Left lung (tissue), 10 donors: ENCODE measurements around the gene TMEM167B. TPM values are rescaled to one million over a fixed set of nuclear protein-coding genes. Genes with fewer than 3 reads are reported as not detected.

ENCODE experiments used
- ATAC-seq: fragments of 200-7000 bp; cut with Tn5 transposase; one replicate; pipeline ENCODE4 v1.9.1; 2020; ENCODE audit warnings: moderate library complexity
- DNase-seq, 4 donors: peaks; one replicate each; pipeline ENCODE4 v3.0.0-alpha.2; 2013 to 2020
- H3K27ac ChIP-seq, 2 donors: fragments of 200-600 bp; sonication (generic) in 1 of 2; one replicate each; pipeline versions ENCODE4 v1.5.0 to v1.8.0; 2020 to 2021
- H3K27me3 ChIP-seq, 2 donors: fragments of 200-600 bp; sonication (generic) in 1 of 2; one replicate each; pipeline versions ENCODE4 v1.5.0 to v1.8.0; 2020 to 2021
- H3K36me3 ChIP-seq, 2 donors: fragments of 200-600 bp; sonication (generic) in 1 of 2; one replicate each; pipeline versions ENCODE4 v1.5.0 to v1.8.0; 2020 to 2021
- H3K4me1 ChIP-seq, 2 donors: fragments of 200-600 bp; one replicate each; pipeline ENCODE4 v1.8.0; 2021
- H3K4me3 ChIP-seq, 2 donors: fragments of 200-600 bp; sonication (generic) in 1 of 2; one replicate each; pipeline versions ENCODE4 v1.5.0 to v1.8.0; 2020 to 2021; ENCODE audit warnings: mild to moderate bottlenecking in 1 of 2
- H3K9me3 ChIP-seq, 2 donors: fragments of 200-600 bp; sonication (generic) in 1 of 2; one replicate each; pipeline versions ENCODE4 v1.5.0 to v1.8.0; 2020 to 2021
- intact Hi-C, 2 donors: fragments of 100-400 bp; cut with DNase I; formaldehyde crosslinking; loops; one replicate each; pipeline versions ENCODE4 v1.11.2 to v1.14.2; 2022
- polyA plus RNA-seq, 6 donors: library from polyadenylated mRNA; unstranded; fragments of 120-200 nt; gene quantifications; one replicate each; pipeline ENCODE4 v1.2.1, GENCODE V29; 2013; ENCODE audit not compliant: insufficient read length in 6 of 6
- total RNA-seq, 2 donors: library from RNA; stranded (reverse); fragmentation: NEBNext Ultra II Directional; extraction: Animal tissue kit (Norgen Biotek cat#: 25700); gene quantifications; one replicate each; pipeline ENCODE4 v1.2.1, GENCODE V29; 2021
- TF ChIP-seq, protein P1 (sequence below), 2 donors: fragments of 200-600 bp; sonication (generic) in 1 of 2; IDR thresholded peaks; one replicate each; pipeline versions ENCODE4 v1.5.0 to v1.8.0; 2021; ENCODE audit warnings: antibody characterized with exemption in 2 of 2
- donor health status: DM: no; HTN: yes; CAD: no.
- donor health status: DM: no; HTN: no; CAD: no.

Gene TMEM167B
- total and polyA plus RNA-seq, 8 donors, result 33.5 to 47.2 (median 42.0) TPM

DNA sequence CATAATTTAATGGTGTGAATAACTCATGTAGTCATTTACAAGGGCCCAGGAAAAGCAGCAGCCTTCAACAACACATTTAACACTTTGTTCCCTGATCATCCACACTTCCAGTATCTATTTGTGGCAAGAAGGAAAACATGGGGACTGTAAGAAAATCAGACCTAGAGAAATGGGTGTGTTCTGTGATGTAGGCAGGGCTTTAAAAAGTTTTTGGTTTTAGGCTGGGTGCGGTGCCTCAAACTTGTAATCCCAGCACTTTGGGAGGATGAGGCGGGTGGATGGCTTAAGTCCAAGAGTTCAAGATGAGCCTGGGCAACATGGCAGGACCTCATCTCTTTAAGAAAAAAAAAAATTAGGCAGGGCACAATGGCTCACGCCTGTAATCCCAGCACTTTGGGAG lies 34.5 kb upstream of the TMEM167B start:
- ATAC-seq, result no peak
- no peak for DNase-seq
- no peak overlapping the region for H3K27ac ChIP-seq
- H3K4me3 ChIP-seq, result no peak overlapping the region
- H3K36me3 ChIP-seq, result no peaks in the 10 kb centered on the region
- H3K4me1 ChIP-seq, result no peaks in the 10 kb centered on the region
- TF ChIP-seq, protein P1, sequence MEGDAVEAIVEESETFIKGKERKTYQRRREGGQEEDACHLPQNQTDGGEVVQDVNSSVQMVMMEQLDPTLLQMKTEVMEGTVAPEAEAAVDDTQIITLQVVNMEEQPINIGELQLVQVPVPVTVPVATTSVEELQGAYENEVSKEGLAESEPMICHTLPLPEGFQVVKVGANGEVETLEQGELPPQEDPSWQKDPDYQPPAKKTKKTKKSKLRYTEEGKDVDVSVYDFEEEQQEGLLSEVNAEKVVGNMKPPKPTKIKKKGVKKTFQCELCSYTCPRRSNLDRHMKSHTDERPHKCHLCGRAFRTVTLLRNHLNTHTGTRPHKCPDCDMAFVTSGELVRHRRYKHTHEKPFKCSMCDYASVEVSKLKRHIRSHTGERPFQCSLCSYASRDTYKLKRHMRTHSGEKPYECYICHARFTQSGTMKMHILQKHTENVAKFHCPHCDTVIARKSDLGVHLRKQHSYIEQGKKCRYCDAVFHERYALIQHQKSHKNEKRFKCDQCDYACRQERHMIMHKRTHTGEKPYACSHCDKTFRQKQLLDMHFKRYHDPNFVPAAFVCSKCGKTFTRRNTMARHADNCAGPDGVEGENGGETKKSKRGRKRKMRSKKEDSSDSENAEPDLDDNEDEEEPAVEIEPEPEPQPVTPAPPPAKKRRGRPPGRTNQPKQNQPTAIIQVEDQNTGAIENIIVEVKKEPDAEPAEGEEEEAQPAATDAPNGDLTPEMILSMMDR (IDR thresholded peaks at IDR 0.05), result no peak
- H3K9me3 ChIP-seq, result no peaks in the 10 kb centered on the region
- H3K27me3 ChIP-seq, result no peaks in the 10 kb centered on the region
- intact Hi-C loops, result no loop called here

DNA sequence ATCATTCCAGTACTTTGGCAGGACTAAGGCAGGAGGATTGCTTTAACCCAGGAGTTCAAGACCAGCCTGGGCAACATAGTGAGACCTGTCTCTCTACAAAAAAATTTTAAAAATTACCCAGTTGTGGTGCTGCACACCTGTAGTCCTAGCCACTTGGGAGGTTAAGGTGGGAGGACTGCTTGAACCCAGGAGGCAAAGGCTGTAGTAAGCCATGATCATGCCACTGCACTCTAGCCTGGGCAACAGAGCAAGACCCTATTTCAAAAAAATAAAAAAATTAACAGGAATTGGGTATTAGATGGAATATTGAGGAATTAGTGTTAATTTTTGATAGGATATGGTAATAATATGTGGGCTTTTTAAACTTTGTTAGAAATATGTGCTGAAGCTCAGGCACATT lies 31.5 kb upstream of the TMEM167B start:
- no peak for ATAC-seq
- TF ChIP-seq, protein P1 (IDR thresholded peaks at IDR 0.05), result no peak
- DNase-seq, result no peak

DNA sequence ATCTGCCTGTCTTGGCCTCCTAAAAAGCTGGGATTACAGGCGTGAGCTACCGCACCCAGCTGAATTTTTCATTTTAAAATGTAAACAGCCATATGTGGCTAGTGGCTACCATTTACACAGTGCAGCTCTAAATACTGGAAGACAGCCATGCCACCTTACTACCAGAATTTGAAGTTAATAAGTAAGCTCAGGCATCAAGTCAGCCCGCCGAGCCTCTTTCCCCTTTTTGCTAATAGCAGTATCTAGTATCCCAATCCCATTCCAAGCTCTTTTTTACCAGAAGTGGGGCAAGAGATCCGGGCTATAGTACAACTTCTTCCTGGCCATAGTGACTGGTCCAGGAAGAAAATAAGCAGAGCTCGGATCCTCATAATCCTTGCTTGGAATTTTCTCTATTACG lies 29.9 kb upstream of the TMEM167B start:
- H3K36me3 ChIP-seq, result peaks cover 0 to 36% of the 10 kb centered on the region in 2 donors
- TF ChIP-seq, protein P1 (IDR thresholded peaks at IDR 0.05), result no peak
- no peaks in the 10 kb centered on the region for H3K4me1 ChIP-seq
- H3K27ac ChIP-seq, result no peak overlapping the region
- H3K27me3 ChIP-seq, result no peaks in the 10 kb centered on the region
- H3K4me3 ChIP-seq, result no peak overlapping the region
- DNase-seq (no peak), ATAC-seq (peak; percentile 29)
- intact Hi-C loops, result no loop called here
- H3K9me3 ChIP-seq, result no peaks in the 10 kb centered on the region

More for the DNA sequence above, 31.5 kb upstream of the TMEM167B start:
- Histone ChIP-seq H3K4me1 (no peaks in the 10 kb centered on the region), H3K27me3 (no peaks in the 10 kb centered on the region), H3K27ac (no peak overlapping the region), H3K4me3 (no peak overlapping the region), H3K36me3 (peaks cover 0 to 19% of the 10 kb centered on the region in 2 donors), H3K9me3 (no peaks in the 10 kb centered on the region)
- intact Hi-C loops, result no loop called here

DNA sequence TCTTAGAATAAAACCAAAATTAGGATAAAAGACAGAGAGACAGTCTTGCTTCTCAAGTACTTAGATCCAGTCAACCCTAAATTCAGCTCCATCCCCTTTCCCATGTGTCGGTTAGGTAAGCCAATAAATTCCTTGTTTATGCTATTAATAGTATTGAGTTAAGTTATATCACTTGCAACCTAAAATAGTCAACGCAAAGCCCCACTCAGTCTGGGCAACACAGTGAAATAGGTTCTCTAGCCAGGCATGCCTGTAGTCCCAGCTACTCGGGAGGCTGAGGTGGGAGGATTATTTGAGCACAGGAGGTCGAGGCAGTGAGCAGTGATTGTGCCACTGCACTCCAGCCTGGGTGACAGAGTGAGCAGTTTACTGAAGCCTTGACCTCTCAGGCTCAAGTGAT lies 29.4 kb upstream of the TMEM167B start:
- intact Hi-C loops, result no loop called here
- ATAC-seq (no peak), DNase-seq (no peak)
- H3K27ac ChIP-seq, result no peak overlapping the region
- no peaks in the 10 kb centered on the region for H3K27me3 ChIP-seq
- H3K4me1 ChIP-seq, result no peaks in the 10 kb centered on the region
- peaks cover 0 to 41% of the 10 kb centered on the region in 2 donors for H3K36me3 ChIP-seq
- TF ChIP-seq, protein P1 (IDR thresholded peaks at IDR 0.05), result no peak
- H3K9me3 ChIP-seq, result no peaks in the 10 kb centered on the region
- H3K4me3 ChIP-seq, result no peak overlapping the region

DNA sequence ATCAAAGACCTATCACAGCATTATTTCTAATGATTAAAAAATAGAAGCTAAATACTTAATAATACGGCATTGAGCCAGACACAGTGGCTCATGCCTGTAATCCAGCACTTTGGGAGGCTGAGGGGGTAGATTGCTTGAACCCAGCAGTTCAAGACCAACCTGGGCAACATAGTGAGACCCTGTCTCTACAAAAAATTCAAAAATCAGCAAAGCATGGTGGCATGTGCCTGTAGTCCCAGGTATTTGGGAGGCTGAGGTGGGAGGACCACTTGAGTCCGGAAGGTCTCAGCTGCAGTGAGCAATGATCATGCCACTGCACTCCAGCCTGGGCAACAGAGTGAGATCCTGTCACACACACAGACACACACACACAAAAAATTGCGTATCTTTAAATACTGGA lies 25.4 kb upstream of the TMEM167B start:
- H3K4me1 ChIP-seq, result no peaks in the 10 kb centered on the region
- no peak overlapping the region for H3K4me3 ChIP-seq
- intact Hi-C loops, result no loop called here
- TF ChIP-seq, protein P1 (IDR thresholded peaks at IDR 0.05), result no peak
- ATAC-seq, result no peak
- H3K36me3 ChIP-seq, result peaks cover 0 to 73% of the 10 kb centered on the region in 2 donors
- no peak for DNase-seq
- H3K9me3 ChIP-seq, result no peaks in the 10 kb centered on the region
- H3K27me3 ChIP-seq, result no peaks in the 10 kb centered on the region
- H3K27ac ChIP-seq, result no peak overlapping the region
